ENCODE measurements around the gene UNC5A.

Gene UNC5A

DNA sequence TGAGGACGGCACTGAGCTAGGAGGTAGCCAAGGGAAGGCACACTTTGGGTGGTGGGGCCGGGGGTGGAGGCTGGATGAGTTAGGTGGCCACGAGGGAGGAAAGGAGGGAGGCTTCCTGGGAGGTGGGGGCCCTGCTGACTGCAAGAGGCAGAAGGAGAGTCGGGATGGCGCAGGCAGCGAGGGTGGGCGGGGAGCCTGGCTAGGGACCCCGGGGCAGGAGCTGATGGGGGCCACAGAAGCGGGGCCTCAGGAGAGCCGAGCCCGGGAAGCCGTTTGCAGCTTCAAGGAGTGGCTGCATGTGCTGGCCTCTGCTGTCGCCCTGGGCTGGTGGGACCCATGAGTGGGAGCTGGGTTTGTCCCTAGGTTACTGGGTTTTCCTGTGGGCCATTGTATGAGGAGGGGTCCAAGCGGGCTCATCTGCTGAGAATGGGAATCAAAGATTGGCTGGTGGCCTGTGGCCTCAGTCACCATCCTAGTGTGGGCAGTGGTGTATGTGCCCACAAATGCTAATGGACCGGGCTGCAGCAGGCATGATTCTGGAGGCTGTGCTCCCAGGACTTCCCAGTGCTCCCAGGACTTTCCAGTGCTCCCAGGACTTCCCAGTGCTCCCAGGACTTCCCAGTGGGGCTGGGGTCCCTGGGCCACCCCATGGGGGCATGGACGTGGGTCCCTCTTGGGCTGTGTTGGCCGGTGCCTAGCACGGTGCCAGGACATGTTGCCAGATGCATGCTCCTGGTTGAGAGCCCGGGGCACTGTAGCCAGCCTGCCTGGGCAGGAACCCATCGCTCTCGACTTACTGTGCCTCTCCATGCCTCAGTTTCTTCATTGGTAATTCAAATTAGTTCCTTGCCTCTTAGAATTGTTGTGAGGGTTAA is 40.2 kb downstream of the UNC5A start:
- POLR2A ChIA-PET, result no interaction called here

DNA sequence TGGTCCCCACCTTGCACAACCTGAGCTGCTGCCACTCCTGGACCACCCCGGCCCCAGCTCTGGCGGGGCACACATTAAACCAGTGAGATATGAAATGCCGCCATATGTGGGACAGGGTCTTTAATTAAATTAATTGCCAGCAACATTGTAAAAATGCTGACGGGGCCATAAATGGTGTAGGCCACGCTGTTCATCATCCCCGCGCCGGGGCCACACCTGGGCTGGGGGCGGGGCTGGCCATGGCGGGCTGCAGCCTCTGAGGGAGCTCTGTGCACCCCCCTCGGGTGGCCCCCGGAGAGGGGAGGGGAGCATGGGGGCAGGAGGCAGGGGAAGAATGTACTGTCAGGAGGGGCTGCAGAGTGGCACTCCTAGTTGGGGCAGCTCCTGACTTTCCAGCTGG is 41.0 kb downstream of the UNC5A start:
- TF ChIP-seq, protein P1, sequence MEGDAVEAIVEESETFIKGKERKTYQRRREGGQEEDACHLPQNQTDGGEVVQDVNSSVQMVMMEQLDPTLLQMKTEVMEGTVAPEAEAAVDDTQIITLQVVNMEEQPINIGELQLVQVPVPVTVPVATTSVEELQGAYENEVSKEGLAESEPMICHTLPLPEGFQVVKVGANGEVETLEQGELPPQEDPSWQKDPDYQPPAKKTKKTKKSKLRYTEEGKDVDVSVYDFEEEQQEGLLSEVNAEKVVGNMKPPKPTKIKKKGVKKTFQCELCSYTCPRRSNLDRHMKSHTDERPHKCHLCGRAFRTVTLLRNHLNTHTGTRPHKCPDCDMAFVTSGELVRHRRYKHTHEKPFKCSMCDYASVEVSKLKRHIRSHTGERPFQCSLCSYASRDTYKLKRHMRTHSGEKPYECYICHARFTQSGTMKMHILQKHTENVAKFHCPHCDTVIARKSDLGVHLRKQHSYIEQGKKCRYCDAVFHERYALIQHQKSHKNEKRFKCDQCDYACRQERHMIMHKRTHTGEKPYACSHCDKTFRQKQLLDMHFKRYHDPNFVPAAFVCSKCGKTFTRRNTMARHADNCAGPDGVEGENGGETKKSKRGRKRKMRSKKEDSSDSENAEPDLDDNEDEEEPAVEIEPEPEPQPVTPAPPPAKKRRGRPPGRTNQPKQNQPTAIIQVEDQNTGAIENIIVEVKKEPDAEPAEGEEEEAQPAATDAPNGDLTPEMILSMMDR (IDR thresholded peaks at IDR 0.05; ENCODE audit: insufficient read depth, low read length, missing control alignments), result no peak
- H3K4me3 ChIP-seq (ENCODE audit: low read depth, low read length), result no peak overlapping the region
- DNase-seq (ENCODE audit: low read depth, low spot score), result no peak
- ChIA-PET POLR2A (no interaction called here), CTCF (no interaction called here)

More for the DNA sequence above, 40.2 kb downstream of the UNC5A start:
- TF ChIP-seq, protein P1 (IDR thresholded peaks at IDR 0.05; ENCODE audit: insufficient read depth, low read length, missing control alignments), result no peak
- CTCF ChIA-PET, result no interaction called here
- H3K4me3 ChIP-seq (ENCODE audit: low read depth, low read length), result no peak overlapping the region
- no peak for DNase-seq (ENCODE audit: low read depth, low spot score)

DNA sequence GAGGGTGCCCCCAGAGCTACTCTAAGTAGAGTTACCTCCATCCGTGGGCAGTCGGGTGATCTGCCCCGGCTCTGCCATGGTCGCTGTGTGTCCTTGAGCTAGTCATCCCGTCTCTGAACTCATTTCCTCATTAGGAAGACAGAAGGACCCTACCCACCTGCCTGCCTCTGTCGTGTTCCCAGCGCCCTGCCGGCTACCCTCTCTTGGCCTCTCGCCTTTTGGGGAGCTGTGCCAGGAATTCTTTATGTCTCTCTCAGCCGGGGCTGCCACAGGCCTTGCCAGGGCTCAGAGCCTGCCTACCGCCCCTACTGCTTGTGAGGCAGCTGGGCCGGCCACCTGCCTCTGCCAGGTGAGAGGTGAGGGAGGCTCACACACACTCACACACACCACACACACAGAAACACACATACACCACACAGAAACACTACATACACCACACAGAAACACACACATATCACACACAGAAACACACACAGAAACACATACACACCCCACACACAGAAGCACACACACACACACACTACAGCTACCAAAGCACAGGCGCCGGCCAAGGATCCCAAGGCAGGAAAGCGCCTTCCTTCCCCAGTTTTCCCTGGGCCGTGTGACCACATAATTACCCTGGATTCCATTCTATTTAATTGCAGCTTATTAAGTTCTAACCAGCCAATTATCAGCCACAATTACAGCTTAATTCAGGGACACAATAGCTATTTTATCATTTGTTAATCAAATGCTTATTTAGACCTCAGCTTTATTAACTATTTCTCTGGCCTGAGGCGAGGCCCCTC is 41.7 kb downstream of the UNC5A start:
- DNase-seq (ENCODE audit: low read depth, low spot score), result no peak
- TF ChIP-seq, protein P1 (IDR thresholded peaks at IDR 0.05; ENCODE audit: insufficient read depth, low read length, missing control alignments), result no peak
- H3K4me3 ChIP-seq (ENCODE audit: low read depth, low read length), result no peak overlapping the region
- CTCF ChIA-PET, result no interaction called here
- POLR2A ChIA-PET, result no interaction called here

DNA sequence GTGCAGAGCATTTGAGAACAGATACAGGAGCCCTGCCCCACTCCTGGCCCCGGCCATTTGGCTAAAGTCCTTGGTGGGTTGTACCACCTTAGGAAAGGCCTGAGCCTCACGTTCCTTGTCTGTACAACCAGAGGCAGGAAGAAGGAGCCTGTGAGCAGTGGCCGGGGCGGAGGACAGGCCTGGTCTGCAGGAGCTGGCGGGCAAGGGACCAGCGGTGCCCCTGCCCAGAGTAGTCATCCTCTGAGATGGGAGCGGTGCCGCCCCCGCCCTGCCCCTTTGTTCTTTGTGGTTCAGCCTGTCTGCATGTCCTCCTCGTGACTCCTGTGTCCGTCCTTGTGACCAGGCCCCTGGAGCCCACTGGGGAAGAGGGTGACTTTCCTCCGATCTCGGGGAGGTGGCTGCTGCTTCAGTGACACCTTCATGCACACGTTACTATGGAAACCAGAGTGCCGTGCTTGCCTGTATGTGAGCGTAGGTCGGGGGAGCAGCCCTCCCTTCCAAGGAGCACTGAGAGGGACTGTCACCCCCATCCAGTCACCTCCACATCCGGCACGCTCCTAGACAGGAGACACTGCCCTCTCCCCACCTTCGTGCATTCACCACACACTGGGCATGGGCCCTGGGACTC is 42.9 kb downstream of the UNC5A start:
- no peak for DNase-seq (ENCODE audit: low read depth, low spot score)
- TF ChIP-seq, protein P1 (IDR thresholded peaks at IDR 0.05; ENCODE audit: insufficient read depth, low read length, missing control alignments), result no peak
- ChIA-PET CTCF (no interaction called here), POLR2A (no interaction called here)
- H3K4me3 ChIP-seq (ENCODE audit: low read depth, low read length), result no peak overlapping the region

DNA sequence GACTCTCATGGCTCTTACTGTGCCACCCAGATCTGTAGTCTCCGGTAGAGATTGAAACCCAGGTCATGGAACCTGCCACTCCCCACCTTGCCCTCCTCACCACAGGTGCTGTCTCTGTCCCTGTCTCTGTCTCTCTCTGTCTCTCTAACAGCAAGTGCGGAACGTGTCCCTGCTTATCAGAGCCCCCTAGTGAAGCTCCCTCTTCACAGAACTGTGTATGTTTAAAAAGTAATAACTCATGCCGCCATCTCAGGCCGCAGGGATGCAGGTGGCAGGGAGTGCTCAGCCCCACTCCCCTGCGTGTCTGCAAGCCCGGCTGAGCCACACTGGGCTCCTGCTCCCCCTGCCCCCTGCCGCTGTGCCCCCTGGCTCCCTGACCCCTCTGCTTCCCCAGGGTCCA is 43.8 kb downstream of the UNC5A start:
- no peak overlapping the region for H3K4me3 ChIP-seq (ENCODE audit: low read depth, low read length)
- DNase-seq (ENCODE audit: low read depth, low spot score), result no peak
- TF ChIP-seq, protein P1 (IDR thresholded peaks at IDR 0.05; ENCODE audit: insufficient read depth, low read length, missing control alignments), result no peak
- ChIA-PET POLR2A (no interaction called here), CTCF (interaction anchor here (1.4 kb wide), 1 partner anchor 10 kb away, joined by 3 read pairs; no protein-coding TSS in a partner anchor)

DNA sequence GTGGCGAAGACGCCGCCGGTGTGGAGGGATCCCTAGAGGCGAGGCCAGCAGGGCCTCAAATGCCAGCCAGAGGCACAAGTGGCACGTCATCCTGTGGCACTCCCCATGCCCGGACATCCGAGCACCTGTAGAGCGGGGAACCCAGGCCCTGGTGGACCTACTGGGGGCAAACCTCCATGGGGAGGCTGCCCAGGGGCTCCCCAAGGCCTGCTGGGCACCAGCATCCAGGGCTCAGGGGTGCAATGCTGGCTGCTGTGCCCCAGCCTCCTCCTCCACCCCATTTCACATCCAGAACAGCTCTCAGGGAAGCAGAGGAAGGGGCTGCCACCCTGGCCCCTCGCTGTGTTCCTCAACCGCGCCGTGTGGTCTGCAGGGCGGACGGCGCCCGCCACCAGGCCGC is 45.2 kb downstream of the UNC5A start:
- POLR2A ChIA-PET, result no interaction called here
- no peak for DNase-seq (ENCODE audit: low read depth, low spot score)
- no peak overlapping the region for H3K4me3 ChIP-seq (ENCODE audit: low read depth, low read length)
- TF ChIP-seq, protein P1 (IDR thresholded peaks at IDR 0.05; ENCODE audit: insufficient read depth, low read length, missing control alignments), result no peak
- CTCF ChIA-PET, result no interaction called here
